ENCODE measurements around the gene NPTX1.

NPTX1 gene

DNA sequence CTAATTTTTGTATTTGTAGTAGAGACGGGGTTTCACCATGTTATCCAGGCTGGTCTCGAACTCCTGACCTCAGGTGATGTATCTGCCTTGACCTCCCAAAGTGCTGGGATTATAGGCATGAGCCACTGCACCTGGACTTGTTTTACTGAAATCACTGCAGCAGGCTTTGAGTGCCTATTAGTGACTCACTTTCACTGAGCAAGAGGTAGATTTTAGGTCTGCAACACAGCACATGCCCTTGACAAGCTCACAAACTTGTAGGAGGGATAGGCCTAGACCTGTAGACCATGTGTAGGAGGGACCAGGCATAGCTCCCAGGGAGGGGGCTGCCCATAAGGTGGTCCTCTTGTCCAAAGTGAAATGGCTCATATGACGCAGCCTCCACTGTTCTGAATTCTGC is 41.2 kb upstream of the NPTX1 start:
- TF ChIP-seq, protein P1, sequence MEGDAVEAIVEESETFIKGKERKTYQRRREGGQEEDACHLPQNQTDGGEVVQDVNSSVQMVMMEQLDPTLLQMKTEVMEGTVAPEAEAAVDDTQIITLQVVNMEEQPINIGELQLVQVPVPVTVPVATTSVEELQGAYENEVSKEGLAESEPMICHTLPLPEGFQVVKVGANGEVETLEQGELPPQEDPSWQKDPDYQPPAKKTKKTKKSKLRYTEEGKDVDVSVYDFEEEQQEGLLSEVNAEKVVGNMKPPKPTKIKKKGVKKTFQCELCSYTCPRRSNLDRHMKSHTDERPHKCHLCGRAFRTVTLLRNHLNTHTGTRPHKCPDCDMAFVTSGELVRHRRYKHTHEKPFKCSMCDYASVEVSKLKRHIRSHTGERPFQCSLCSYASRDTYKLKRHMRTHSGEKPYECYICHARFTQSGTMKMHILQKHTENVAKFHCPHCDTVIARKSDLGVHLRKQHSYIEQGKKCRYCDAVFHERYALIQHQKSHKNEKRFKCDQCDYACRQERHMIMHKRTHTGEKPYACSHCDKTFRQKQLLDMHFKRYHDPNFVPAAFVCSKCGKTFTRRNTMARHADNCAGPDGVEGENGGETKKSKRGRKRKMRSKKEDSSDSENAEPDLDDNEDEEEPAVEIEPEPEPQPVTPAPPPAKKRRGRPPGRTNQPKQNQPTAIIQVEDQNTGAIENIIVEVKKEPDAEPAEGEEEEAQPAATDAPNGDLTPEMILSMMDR (IDR thresholded peaks at IDR 0.05; ENCODE audit: borderline replicate concordance, extremely low read depth, low read length, poor library complexity, severe bottlenecking) = no peak
- TF ChIP-seq EZH2 (IDR thresholded peaks at IDR 0.05; ENCODE audit: borderline replicate concordance, low read depth, low read length, severe bottlenecking) = no peak

DNA sequence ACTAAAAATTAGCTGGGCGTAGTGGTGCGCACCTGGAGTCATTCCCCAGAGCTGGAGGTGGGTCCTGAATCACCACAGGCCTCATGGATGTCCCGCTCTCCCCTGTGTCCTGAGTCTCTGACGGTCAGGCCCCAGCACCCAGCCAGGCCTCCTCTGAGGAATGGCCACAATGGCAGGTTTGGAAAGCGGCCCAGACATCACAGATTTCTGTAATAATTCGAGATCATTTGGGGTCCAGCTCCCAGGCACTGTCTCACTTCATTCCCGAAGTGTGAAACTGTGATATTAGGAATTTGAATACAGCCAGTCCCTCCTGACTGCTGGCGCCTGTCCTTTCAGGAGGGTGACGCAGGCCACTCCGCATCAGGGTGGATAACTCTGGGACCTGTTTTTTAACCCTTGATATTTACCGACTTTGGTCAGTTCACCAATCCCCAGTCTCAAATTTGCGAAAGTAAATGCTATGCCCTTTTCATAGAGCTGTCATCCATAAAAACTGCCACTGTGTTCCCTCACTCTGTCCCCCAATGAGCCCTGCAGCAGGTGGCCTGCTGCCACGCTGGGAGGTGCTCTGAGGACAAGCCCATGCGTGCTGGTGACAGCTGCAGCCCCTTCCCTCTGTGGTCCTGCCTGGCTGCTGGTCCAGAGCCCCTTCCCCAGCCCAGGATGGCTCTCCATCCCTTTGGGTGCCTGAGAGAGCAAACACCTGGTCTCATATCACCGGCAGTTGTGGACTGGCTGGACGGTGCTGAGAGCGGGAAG is 39.9 kb upstream of the NPTX1 start:
- no peak overlapping the region for H3K27ac ChIP-seq (ENCODE audit: low read length)
- no peak for DNase-seq
- H4K20me1 ChIP-seq (ENCODE audit: insufficient read depth, low read length) = no peaks in the 10 kb centered on the region
- no peak for TF ChIP-seq EZH2 (IDR thresholded peaks at IDR 0.05; ENCODE audit: borderline replicate concordance, low read depth, low read length, severe bottlenecking)
- TF ChIP-seq, protein P1 (IDR thresholded peaks at IDR 0.05; ENCODE audit: borderline replicate concordance, extremely low read depth, low read length, poor library complexity, severe bottlenecking) = no peak
- H3K4me1 ChIP-seq (ENCODE audit: insufficient read depth, low read length) = no peaks in the 10 kb centered on the region
- no peak overlapping the region for H2AFZ ChIP-seq (ENCODE audit: low read depth, low read length)
- peaks cover 7% of the 10 kb centered on the region for H3K27me3 ChIP-seq (ENCODE audit: insufficient read depth, low read length, poor library complexity)
- no peaks in the 10 kb centered on the region for H3K36me3 ChIP-seq (ENCODE audit: insufficient read depth, low read length)
- H3K9ac ChIP-seq (ENCODE audit: low read depth, low read length) = no peak overlapping the region
- no peaks in the 10 kb centered on the region for H3K9me3 ChIP-seq (ENCODE audit: insufficient read depth, low read length, severe bottlenecking)
- no peak overlapping the region for H3K4me3 ChIP-seq (ENCODE audit: low read depth in 1 of 2, low read length in 2 of 2)
- H3K4me2 ChIP-seq (ENCODE audit: insufficient read depth, low read length) = no peak overlapping the region
- H3K79me2 ChIP-seq (ENCODE audit: insufficient read depth, low read length) = no peaks in the 10 kb centered on the region
- ATAC-seq (ENCODE audit: insufficient read depth, low read depth) = no peak

More for the DNA sequence above, 41.2 kb upstream of the NPTX1 start:
- H2AFZ ChIP-seq (ENCODE audit: low read depth, low read length) = no peak overlapping the region
- no peak overlapping the region for H3K4me3 ChIP-seq (ENCODE audit: low read depth in 1 of 2, low read length in 2 of 2)
- no peak for ATAC-seq (ENCODE audit: insufficient read depth, low read depth)
- no peaks in the 10 kb centered on the region for H3K4me1 ChIP-seq (ENCODE audit: insufficient read depth, low read length)
- no peak overlapping the region for H3K27ac ChIP-seq (ENCODE audit: low read length)
- H3K79me2 ChIP-seq (ENCODE audit: insufficient read depth, low read length) = no peaks in the 10 kb centered on the region
- peaks cover 7% of the 10 kb centered on the region for H3K27me3 ChIP-seq (ENCODE audit: insufficient read depth, low read length, poor library complexity)
- H3K9ac ChIP-seq (ENCODE audit: low read depth, low read length) = no peak overlapping the region
- no peak overlapping the region for H3K4me2 ChIP-seq (ENCODE audit: insufficient read depth, low read length)
- no peaks in the 10 kb centered on the region for H4K20me1 ChIP-seq (ENCODE audit: insufficient read depth, low read length)
- no peaks in the 10 kb centered on the region for H3K36me3 ChIP-seq (ENCODE audit: insufficient read depth, low read length)
- DNase-seq = no peak
- H3K9me3 ChIP-seq (ENCODE audit: insufficient read depth, low read length, severe bottlenecking) = no peaks in the 10 kb centered on the region

DNA sequence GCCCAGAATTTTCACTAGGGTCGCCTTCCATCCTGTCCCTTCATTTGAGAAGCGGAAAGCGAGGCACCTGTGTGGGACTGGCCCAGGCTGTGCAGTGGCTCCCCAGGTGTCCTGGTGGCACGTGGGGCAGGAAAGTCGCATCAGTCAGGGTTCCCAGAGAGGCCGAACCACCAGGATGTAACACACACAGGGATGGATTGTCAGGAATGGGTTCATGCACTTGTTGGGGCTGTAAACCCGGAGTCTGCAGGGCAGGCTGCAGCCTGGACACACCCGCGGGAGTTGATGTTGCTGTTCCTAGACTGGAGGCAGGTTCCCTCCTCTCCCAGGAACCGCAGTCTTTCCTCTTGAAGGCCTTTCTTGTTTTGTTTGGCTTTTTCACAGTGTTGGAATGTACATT is 37.5 kb upstream of the NPTX1 start:
- H3K4me1 ChIP-seq (ENCODE audit: insufficient read depth, low read length) = no peaks in the 10 kb centered on the region
- H2AFZ ChIP-seq (ENCODE audit: low read depth, low read length) = no peak overlapping the region
- no peaks in the 10 kb centered on the region for H3K79me2 ChIP-seq (ENCODE audit: insufficient read depth, low read length)
- H3K9me3 ChIP-seq (ENCODE audit: insufficient read depth, low read length, severe bottlenecking) = no peaks in the 10 kb centered on the region
- no peak for TF ChIP-seq EZH2 (IDR thresholded peaks at IDR 0.05; ENCODE audit: borderline replicate concordance, low read depth, low read length, severe bottlenecking)
- TF ChIP-seq, protein P1 (IDR thresholded peaks at IDR 0.05; ENCODE audit: borderline replicate concordance, extremely low read depth, low read length, poor library complexity, severe bottlenecking) = no peak
- no peak overlapping the region for H3K4me3 ChIP-seq (ENCODE audit: low read depth in 1 of 2, low read length in 2 of 2)
- H3K27me3 ChIP-seq (ENCODE audit: insufficient read depth, low read length, poor library complexity) = peaks cover 3% of the 10 kb centered on the region
- H3K27ac ChIP-seq (ENCODE audit: low read length) = no peak overlapping the region
- ATAC-seq (ENCODE audit: insufficient read depth, low read depth) (no peak), DNase-seq (no peak)
- no peaks in the 10 kb centered on the region for H4K20me1 ChIP-seq (ENCODE audit: insufficient read depth, low read length)
- H3K4me2 ChIP-seq (ENCODE audit: insufficient read depth, low read length) = no peak overlapping the region
- no peaks in the 10 kb centered on the region for H3K36me3 ChIP-seq (ENCODE audit: insufficient read depth, low read length)
- no peak overlapping the region for H3K9ac ChIP-seq (ENCODE audit: low read depth, low read length)
